Neuronal stem cell (in vitro differentiated cells): ENCODE data around the gene SYT1.

Experiments
- DNase-seq: peaks from one replicate; pipeline ENCODE4 v3.0.0-alpha.2; 2013; ENCODE audit warnings: low spot score
- H2AFZ ChIP-seq: one replicate; pipeline ENCODE4 v1.6.1; 2013; ENCODE audit warnings: mild to moderate bottlenecking, low read length, inconsistent platforms
- H2AK5ac ChIP-seq: 2 replicates; pipeline ENCODE4 v1.6.1; 2013; ENCODE audit warnings: low read depth, mild to moderate bottlenecking, inconsistent platforms, low read length, moderate library complexity, mixed read lengths
- H2BK120ac ChIP-seq: 2 replicates; pipeline ENCODE4 v1.6.1; 2013; ENCODE audit warnings: low read depth, mild to moderate bottlenecking, inconsistent platforms, low read length, moderate library complexity, mixed read lengths
- H2BK12ac ChIP-seq: one replicate; pipeline ENCODE4 v1.6.1; 2013; ENCODE audit warnings: low read length, inconsistent platforms
- H2BK15ac ChIP-seq: 2 replicates; pipeline ENCODE4 v1.6.1; 2013; ENCODE audit warnings: mild to moderate bottlenecking, low read length, inconsistent platforms, mixed read lengths
- H2BK5ac ChIP-seq: one replicate; pipeline ENCODE4 v1.6.1; 2013; ENCODE audit warnings: inconsistent platforms, mild to moderate bottlenecking, low read length, moderate library complexity
- H3K14ac ChIP-seq: one replicate; pipeline ENCODE4 v1.6.1; 2013; ENCODE audit warnings: low read length, inconsistent platforms
- H3K18ac ChIP-seq: 2 replicates; pipeline ENCODE4 v1.6.1; 2013; ENCODE audit warnings: low read length, inconsistent platforms
- H3K23ac ChIP-seq: 2 replicates; pipeline ENCODE4 v1.6.1; 2013; ENCODE audit warnings: low read depth, mild to moderate bottlenecking, mixed read lengths, low read length, inconsistent platforms; ENCODE audit not compliant: poor library complexity
- H3K27ac ChIP-seq: replicated peaks from 3 replicates; pipeline ENCODE4 v1.5.1; 2013; ENCODE audit warnings: low read length, inconsistent platforms
- H3K27me3 ChIP-seq, 3 experiments: 2 replicates each; pipeline ENCODE4 v1.6.1; 2013; ENCODE audit warnings: low read length in 3 of 3, mild to moderate bottlenecking in 2 of 3, inconsistent platforms in 1 of 3, low read depth in 1 of 3, mixed read lengths in 1 of 3, moderate library complexity in 1 of 3; ENCODE audit not compliant: control insufficient read depth in 3 of 3, insufficient read depth in 3 of 3
- H3K36me3 ChIP-seq, 2 donors: replicated peaks in 1 of 2; 2 replicates each; pipeline ENCODE4 v1.6.1; 2013; ENCODE audit warnings: low read length in 2 of 2; ENCODE audit not compliant: control insufficient read depth in 2 of 2, insufficient read depth in 2 of 2
- H3K4ac ChIP-seq: 2 replicates; pipeline ENCODE4 v1.6.1; 2013; ENCODE audit warnings: inconsistent platforms, mild to moderate bottlenecking, low read length, moderate library complexity
- H3K4me1 ChIP-seq, 2 donors: 1 replicate in 1 of 2; 2 replicates in 1 of 2; pipeline ENCODE4 v1.6.1; 2013; ENCODE audit warnings: low read length in 2 of 2, low read depth in 1 of 2; ENCODE audit not compliant: control insufficient read depth in 2 of 2, insufficient read depth in 1 of 2
- H3K4me2 ChIP-seq: one replicate; pipeline ENCODE4 v1.6.1; 2013; ENCODE audit warnings: mild to moderate bottlenecking, low read length, inconsistent platforms; ENCODE audit not compliant: insufficient read depth, poor library complexity, severe bottlenecking
- H3K4me3 ChIP-seq, 2 donors: 2 replicates each; pipeline ENCODE4 v1.5.1; 2013; ENCODE audit warnings: low read length in 2 of 2, mild to moderate bottlenecking in 2 of 2, inconsistent platforms in 1 of 2, moderate library complexity in 1 of 2
- H3K79me1 ChIP-seq: one replicate; pipeline ENCODE4 v1.6.1; 2013; ENCODE audit warnings: low read depth, mild to moderate bottlenecking, inconsistent platforms, low read length, moderate library complexity
- H3K9ac ChIP-seq: one replicate; pipeline ENCODE4 v1.6.1; 2013; ENCODE audit warnings: mild to moderate bottlenecking, low read depth, low read length, inconsistent platforms; ENCODE audit not compliant: poor library complexity
- H3K9me3 ChIP-seq, 2 donors: replicated peaks in 1 of 2; 2 replicates each; pipeline versions ENCODE3 to v1.6.1; 2013; ENCODE audit warnings: low read length in 2 of 2, mild to moderate bottlenecking in 2 of 2, inconsistent platforms in 1 of 2, low read depth in 1 of 2, mixed read lengths in 1 of 2, moderate library complexity in 1 of 2; ENCODE audit not compliant: control insufficient read depth in 2 of 2, insufficient read depth in 1 of 2
- H4K8ac ChIP-seq: one replicate; pipeline ENCODE4 v1.6.1; 2013; ENCODE audit warnings: low read depth, mild to moderate bottlenecking, inconsistent platforms, low read length, moderate library complexity
- H4K91ac ChIP-seq: one replicate; pipeline ENCODE4 v1.6.1; 2013; ENCODE audit warnings: low read length, low read depth, mild to moderate bottlenecking, inconsistent platforms; ENCODE audit not compliant: poor library complexity
- WGBS, 2 donors: extraction: QIAGEN DNeasy Blood & Tissue Kit; methylation state at CpG; one replicate each; pipeline ENCODE4 v1.1.7; 2013; ENCODE audit warnings: missing lambda C conversion rate in 2 of 2, mixed read lengths in 1 of 2; ENCODE audit not compliant: insufficient read length in 2 of 2, insufficient replicate concordance in 1 of 2; ENCODE audit errors: extremely low coverage in 2 of 2; 5-methylcytosine and 5-hydroxymethylcytosine counted together

The SYT1 gene

DNA sequence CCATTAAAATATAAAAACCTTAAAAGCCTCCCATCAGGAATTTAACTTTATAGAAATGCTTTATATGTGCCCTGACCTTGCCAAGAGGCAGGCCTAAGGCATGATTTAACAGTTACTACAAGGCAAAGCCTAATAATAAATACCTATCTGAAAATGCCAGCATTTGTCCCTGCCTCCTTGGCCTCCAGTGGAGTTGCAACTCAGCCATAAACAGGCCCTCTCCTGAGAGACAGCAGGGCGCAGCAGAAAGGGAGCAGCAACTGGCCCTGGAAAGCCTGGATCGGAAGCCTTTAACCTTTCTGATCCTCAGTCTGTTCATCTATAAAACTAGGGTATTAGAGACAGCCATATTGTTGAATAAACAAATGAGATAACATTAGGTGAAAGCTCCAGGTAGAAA lies 501.8 kb downstream of the SYT1 start:
- DNase-seq: no peak

GRCh38 chr12:79367032-79367589 lies 502.5 kb downstream of the SYT1 start:
- Histone ChIP-seq H4K91ac (no peak overlapping the region), H2AFZ (no peak overlapping the region), H2BK5ac (no peak overlapping the region), H3K9ac (no peak overlapping the region), H2BK15ac (no peak overlapping the region), H3K23ac (no peak overlapping the region), H3K27ac (no peak overlapping the region), H2BK120ac (no peak overlapping the region), H4K8ac (no peak overlapping the region), H3K9me3 (no peaks in the 10 kb centered on the region), H2BK12ac (no peak overlapping the region), H3K4me3 (no peak overlapping the region), H3K79me1 (no peaks in the 10 kb centered on the region), H3K4ac (no peak overlapping the region), H3K18ac (no peak overlapping the region), H3K14ac (no peak overlapping the region), H3K4me1 (no peaks in the 10 kb centered on the region), H3K36me3 (no peaks in the 10 kb centered on the region), H3K4me2 (no peak overlapping the region), H2AK5ac (no peak overlapping the region), H3K27me3 (no peaks in the 10 kb centered on the region)
- no peak for DNase-seq
- no CpG with 5 or more reads among the region's 3 CpGs for whole genome bisulfite sequencing, 2 donors

More for the DNA sequence above, 501.8 kb downstream of the SYT1 start:
- no peak overlapping the region for H3K23ac ChIP-seq
- no peak overlapping the region for H3K27ac ChIP-seq
- no peaks in the 10 kb centered on the region for H3K9me3 ChIP-seq
- no peak overlapping the region for H3K18ac ChIP-seq
- H3K4ac ChIP-seq: no peak overlapping the region
- no peak overlapping the region for H4K8ac ChIP-seq
- H2AFZ ChIP-seq: no peak overlapping the region
- H2BK15ac ChIP-seq: no peak overlapping the region
- no peak overlapping the region for H3K4me3 ChIP-seq
- no peaks in the 10 kb centered on the region for H3K4me1 ChIP-seq
- H2AK5ac ChIP-seq: no peak overlapping the region
- no peaks in the 10 kb centered on the region for H3K36me3 ChIP-seq
- no CpG with 5 or more reads among the region's 2 CpGs for WGBS, 2 donors
- H3K27me3 ChIP-seq: no peaks in the 10 kb centered on the region
- no peak overlapping the region for H4K91ac ChIP-seq
- no peak overlapping the region for H2BK120ac ChIP-seq
- H3K9ac ChIP-seq: no peak overlapping the region
- H2BK12ac ChIP-seq: no peak overlapping the region
- no peaks in the 10 kb centered on the region for H3K79me1 ChIP-seq
- no peak overlapping the region for H3K14ac ChIP-seq
- H3K4me2 ChIP-seq: no peak overlapping the region
- H2BK5ac ChIP-seq: no peak overlapping the region

DNA sequence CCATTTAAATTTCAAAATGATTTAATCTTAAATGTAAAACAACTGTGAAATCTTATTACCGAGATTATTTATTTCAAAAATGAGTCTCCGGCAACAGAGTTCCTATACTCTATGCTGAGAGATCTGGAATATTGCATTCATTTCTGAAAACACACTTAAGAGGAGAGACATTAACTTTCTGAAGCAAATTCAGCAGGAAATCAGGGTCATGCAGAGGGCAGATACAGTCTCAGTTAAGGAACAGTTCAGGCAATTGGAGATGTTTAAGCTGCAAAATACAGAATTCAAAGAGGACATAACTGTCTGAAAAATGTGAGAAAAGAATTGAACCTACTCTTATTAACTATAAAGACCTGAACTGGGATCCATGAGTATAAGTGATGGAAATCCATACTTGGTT lies 505.4 kb downstream of the SYT1 start:
- H2BK120ac ChIP-seq: no peak overlapping the region
- H3K27ac ChIP-seq: no peak overlapping the region
- no peak overlapping the region for H2BK12ac ChIP-seq
- H3K18ac ChIP-seq: no peak overlapping the region
- no peaks in the 10 kb centered on the region for H3K79me1 ChIP-seq
- no peaks in the 10 kb centered on the region for H3K9me3 ChIP-seq
- no CpG with 5 or more reads among the region's 2 CpGs for WGBS, 2 donors
- no peak overlapping the region for H3K4me3 ChIP-seq
- H2BK15ac ChIP-seq: no peak overlapping the region
- no peak overlapping the region for H2AFZ ChIP-seq
- no peaks in the 10 kb centered on the region for H3K4me1 ChIP-seq
- H3K36me3 ChIP-seq: no peaks in the 10 kb centered on the region
- no peak overlapping the region for H3K14ac ChIP-seq
- H3K27me3 ChIP-seq: no peaks in the 10 kb centered on the region
- DNase-seq: no peak
- no peak overlapping the region for H3K9ac ChIP-seq
- H2AK5ac ChIP-seq: no peak overlapping the region
- no peak overlapping the region for H3K4ac ChIP-seq
- no peak overlapping the region for H4K8ac ChIP-seq
- H4K91ac ChIP-seq: no peak overlapping the region
- no peak overlapping the region for H3K4me2 ChIP-seq
- no peak overlapping the region for H3K23ac ChIP-seq
- H2BK5ac ChIP-seq: no peak overlapping the region

DNA sequence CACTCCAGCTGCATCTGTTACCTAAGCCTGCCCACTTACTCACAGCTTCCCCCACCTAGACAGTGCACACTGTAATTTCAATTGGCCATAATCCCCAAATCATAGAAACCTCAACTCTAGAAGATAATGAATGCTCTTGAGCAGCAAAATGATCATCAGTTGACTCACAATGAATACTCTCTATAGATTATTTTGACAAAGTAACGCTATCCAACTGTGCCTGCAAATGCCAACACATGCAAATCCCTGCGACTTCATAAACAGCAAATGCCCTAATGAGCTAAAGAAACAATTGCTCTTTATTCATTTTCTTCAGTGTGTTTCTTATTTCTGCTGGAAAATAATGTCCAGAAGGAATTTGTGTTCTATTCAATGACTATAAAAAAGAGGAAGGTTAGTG lies 506.7 kb downstream of the SYT1 start:
- Histone ChIP-seq H3K9ac (no peak overlapping the region), H4K91ac (no peak overlapping the region), H3K9me3 (no peaks in the 10 kb centered on the region), H2BK15ac (no peak overlapping the region), H3K4ac (no peak overlapping the region), H3K27me3 (no peaks in the 10 kb centered on the region), H2BK12ac (no peak overlapping the region), H2BK120ac (no peak overlapping the region), H3K36me3 (no peaks in the 10 kb centered on the region), H3K27ac (no peak overlapping the region), H3K4me3 (no peak overlapping the region), H3K79me1 (no peaks in the 10 kb centered on the region), H2BK5ac (no peak overlapping the region), H3K4me2 (no peak overlapping the region), H2AFZ (no peak overlapping the region), H4K8ac (no peak overlapping the region), H2AK5ac (no peak overlapping the region), H3K4me1 (no peaks in the 10 kb centered on the region), H3K23ac (no peak overlapping the region), H3K14ac (no peak overlapping the region), H3K18ac (no peak overlapping the region)
- no peak for DNase-seq
- no CpG with 5 or more reads among the region's 2 CpGs for WGBS, 2 donors
